NCI-H2227 treated with DMSO at 0.1 percent for 48 hours (cell line): ENCODE measurements around the gene CPA5.

Experiments used
- DNase-seq: peaks from one replicate; lab custom pipeline; 2025; lab: John Stamatoyannopoulos, UW

The CPA5 gene

GRCh38 chr7:130397051-130397757 lies 52.6 kb downstream of the CPA5 start:
- DNase-seq = no peak

GRCh38 chr7:130397758-130398073 lies 53.1 kb downstream of the CPA5 start:
- DNase-seq = no peak

DNA sequence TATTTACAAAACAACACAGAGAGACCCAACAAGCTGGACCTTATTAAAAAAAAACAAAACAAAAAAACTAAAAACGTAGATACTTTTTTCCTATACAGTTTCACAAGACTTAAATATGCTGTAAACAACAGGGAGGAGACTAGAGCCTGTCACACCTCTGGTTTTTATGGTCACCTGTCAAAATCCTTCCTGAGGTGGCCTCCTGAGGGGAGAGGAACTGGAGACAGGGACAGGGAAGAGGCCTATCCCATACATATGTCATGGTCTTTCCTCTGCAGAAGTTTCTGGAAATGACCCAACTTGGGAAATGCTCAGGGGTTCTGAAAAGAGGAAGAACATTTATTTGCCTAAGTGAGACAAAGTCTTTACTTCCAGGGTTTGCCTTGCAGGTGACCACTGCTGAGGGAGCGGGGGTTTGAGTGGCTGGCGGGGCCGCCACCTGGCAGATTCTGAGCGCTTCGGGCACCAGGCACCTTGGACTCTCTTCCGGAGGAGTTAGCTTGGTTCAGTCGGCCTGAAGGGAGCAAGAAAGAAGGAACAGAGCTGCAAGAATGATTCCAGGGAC lies 54.0 kb downstream of the CPA5 start:
- no peak for DNase-seq

GRCh38 chr7:130400120-130400572 lies 55.5 kb downstream of the CPA5 start:
- no peak for DNase-seq

GRCh38 chr7:130401101-130401500 lies 56.5 kb downstream of the CPA5 start:
- no peak for DNase-seq

DNA sequence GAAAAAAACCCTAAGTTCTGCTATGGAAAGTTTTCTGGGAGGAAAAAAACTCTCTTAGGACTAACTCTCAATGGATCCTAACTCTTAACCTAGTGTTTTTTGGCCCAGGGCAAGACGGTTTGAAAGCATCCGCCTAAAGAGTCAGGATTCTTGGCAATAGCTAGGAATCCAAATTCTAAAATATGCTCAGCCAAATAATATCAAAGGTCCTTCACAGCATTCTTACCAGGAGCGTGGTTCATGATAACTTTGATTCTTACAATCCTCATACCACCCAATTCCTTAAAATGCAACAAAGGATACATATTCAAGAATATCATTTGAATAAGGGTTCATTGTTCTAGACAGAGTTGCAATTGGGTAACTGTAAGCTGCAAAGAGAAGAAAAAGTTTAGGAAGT lies 57.0 kb downstream of the CPA5 start:
- DNase-seq = no peak

DNA sequence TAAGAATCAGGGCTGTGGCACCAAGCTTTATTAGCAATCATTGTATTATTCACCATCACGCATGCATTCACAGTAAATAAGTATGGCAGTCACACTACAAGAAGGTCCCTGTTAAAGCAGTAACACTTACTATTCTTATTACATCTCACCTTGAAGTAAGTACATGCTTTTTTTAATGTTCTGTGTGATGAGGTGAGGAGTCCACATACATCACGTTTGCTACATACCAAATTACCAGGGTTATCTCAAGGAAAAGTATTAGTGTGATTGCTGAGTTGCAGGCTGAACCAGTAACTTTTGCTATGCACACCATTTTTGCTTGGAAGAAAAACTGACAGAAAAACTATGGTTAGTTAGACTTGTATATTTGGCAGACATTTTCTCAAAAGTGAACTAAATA lies 60.4 kb downstream of the CPA5 start:
- DNase-seq = no peak

- DNase-seq = peak; percentile 96
These were observed 64.6 kb downstream of the CPA5 start for GRCh38 chr7:130409067-130409711.

DNA sequence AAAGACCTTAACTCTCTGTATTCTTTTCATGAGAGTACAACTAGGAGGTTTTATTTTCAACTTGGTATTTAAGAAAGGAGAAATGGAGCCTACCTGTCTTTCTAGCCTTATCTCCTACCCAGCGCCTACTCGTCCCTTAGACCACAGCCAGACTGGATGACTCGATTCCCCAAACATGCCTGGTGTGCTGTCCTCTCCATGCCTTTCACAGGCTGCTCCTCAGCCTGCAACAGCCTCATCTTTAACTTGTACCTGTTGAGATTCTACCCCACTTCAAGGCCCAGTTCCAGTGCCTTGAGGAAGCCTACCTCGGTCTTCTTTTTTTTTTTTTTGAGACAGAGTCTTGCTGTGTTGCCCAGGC lies 65.1 kb downstream of the CPA5 start:
- DNase-seq = no peak

DNA sequence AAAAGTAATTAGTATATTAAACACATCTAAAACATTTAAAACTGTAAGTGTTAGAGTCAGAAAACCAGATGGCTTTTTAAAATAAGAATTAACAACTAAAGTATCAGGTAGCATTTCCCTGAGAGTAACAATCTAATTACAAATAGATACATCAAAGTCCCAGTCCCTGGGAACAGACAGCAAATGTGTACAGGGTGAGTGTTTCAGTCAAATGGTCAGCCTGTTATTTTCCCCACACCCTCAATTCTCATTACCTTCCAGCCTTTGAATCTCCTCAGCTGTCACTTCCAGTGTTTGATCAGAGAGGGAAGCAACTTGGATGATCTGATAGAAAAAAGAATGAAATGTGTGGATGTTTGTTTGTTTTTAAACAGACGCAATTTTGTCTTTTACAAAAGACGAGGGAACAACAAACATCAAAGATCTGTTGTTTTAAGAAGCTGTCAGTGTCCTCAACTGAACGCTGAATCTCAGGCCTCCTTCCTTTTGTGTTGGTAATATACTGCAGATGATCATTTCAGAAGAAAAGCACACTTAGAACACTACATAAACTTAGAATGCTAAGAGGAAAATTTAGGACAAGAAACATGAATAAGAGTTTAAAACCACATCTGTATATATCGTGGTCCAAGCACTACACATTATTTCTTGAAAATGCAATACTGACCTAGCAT lies 66.4 kb downstream of the CPA5 start:
- DNase-seq = peak; percentile 69

DNA sequence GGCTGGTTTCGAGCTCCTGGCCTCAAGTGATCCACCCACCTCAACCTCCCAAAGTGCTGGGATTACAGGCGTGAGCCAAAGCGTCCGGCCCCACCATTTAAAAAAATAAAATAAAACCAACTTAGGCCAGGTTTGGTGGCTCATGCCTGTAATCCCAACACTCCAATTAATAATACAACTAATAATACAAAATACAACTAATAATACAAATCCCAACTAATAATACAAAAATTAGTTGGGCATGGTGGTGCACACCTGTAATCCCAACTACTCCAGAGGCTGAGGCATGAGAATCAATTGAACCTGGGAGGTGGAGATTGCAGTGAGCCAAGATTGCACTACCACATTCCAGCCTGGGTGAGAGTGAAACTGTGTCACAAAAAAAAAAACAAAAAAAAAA lies 68.6 kb downstream of the CPA5 start:
- no peak for DNase-seq

DNA sequence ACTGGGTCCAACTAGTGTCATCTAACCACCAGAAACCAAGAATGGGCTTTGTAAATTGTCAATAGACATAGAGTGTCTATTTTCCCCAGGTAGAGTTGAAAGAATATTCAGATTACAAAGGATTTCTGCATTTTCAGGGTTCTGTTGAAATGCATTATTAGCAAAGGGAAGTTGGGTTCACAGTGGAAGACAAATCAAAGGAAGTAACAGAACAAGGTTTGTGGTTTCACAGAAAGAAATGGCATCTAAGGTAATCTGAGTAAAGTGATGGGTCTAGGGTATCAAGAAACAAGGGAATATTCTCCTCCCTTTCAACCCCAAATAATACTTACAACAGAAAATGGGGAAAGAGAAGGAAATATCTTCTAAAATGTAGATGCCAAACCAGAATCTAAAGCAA lies 70.4 kb downstream of the CPA5 start:
- no peak for DNase-seq

DNA sequence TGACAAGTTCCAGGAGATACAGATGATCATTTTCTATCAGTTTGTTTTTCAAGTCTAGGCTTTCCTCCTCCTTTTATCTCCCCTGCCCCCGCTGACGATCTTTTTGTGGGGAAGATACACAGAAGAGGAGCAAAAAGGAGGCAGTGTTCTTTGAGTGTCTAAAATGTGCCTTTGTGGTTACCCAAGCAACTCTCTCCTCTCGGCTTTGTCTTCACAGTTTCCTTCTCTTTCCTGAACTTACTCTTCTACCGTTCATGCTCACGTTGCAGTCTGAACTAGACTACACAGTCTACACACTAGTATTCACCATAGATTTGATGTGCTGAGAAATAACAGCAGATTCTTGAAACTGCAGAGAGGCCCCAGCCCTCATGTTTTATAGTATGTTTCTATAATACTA lies 72.6 kb downstream of the CPA5 start:
- no peak for DNase-seq

DNA sequence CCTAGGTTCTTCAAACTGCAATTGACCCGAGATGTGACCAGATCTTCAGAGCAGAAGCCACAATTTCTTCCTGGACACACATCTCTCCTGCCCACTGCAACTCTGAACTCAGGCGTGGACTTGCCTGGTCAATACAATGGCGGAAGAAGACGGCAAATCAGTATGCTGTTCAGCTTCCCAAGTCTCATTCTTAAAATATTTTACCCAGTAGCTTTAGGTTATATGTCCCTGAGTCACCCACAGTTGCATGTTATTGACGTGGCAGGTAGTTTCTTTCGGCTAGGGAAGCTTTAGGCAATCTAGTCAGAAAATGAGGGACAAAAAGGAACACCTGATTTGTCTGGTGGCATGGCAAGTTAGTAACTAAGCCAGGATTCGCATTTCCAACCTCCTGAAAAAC lies 73.7 kb downstream of the CPA5 start:
- no peak for DNase-seq
